H1 (cell line): ENCODE results near the gene TRIM71. TPM values are rescaled to one million over a fixed set of nuclear protein-coding genes. Genes with fewer than 3 reads are reported as not detected.

Experiments
- CBX5 ChIP-seq: fragments of 300-800, 300-1000 bp; sonication (generic); IDR thresholded peaks from 2 replicates; pipeline ENCODE4 v1.7.1; 2016; ENCODE audit warnings: antibody characterized with exemption, low read length, low read depth
- CEBPB ChIP-seq: IDR thresholded peaks from 2 replicates; pipeline ENCODE4 v1.6.1; 2012; ENCODE audit warnings: low read depth, low read length
- CTCF ChIP-seq, 3 experiments: IDR thresholded peaks; 1 replicate in 2 of 3; 2 replicates in 1 of 3; pipeline versions ENCODE4 v1.5.1 to v1.6.1; 2011; ENCODE audit warnings: low read length in 3 of 3, mild to moderate bottlenecking in 3 of 3, inconsistent platforms in 2 of 3, low read depth in 1 of 3, moderate library complexity in 1 of 3; ENCODE audit not compliant: insufficient read depth in 1 of 3; ENCODE audit errors: control extremely low read depth in 1 of 3
- EGR1 ChIP-seq: IDR thresholded peaks from 2 replicates; pipeline ENCODE4 v1.6.1; 2011; ENCODE audit warnings: low read depth, low read length, borderline replicate concordance
- EZH2 ChIP-seq: fragments of 200-600 bp; sonication (generic); IDR thresholded peaks from 2 replicates; pipeline ENCODE4 v1.7.1; 2012; ENCODE audit warnings: low read depth, mild to moderate bottlenecking, moderate library complexity, low read length, inconsistent platforms; ENCODE audit not compliant: severe bottlenecking
- FOSL1 ChIP-seq: IDR thresholded peaks from 2 replicates; pipeline ENCODE4 v1.6.1; 2011; ENCODE audit warnings: mild to moderate bottlenecking, low read depth, low read length, moderate library complexity; ENCODE audit not compliant: insufficient read depth
- HDAC2 ChIP-seq, 2 experiments: fragments of 300-600 bp in 1 of 2; sonication (generic) in 1 of 2; IDR thresholded peaks; 2 replicates each; pipeline ENCODE4 v1.6.1; 2011 to 2012; ENCODE audit warnings: low read depth in 2 of 2, low read length in 2 of 2, mild to moderate bottlenecking in 2 of 2, moderate library complexity in 2 of 2, borderline replicate concordance in 1 of 2, inconsistent platforms in 1 of 2
- JUN ChIP-seq: IDR thresholded peaks from 2 replicates; pipeline ENCODE4 v1.6.1; 2011; ENCODE audit warnings: low read depth, mild to moderate bottlenecking, improper control_type of control experiment, low read length
- JUND ChIP-seq: IDR thresholded peaks from 2 replicates; pipeline ENCODE4 v1.6.1; 2011; ENCODE audit warnings: mild to moderate bottlenecking, improper control_type of control experiment, low read length
- MAFK ChIP-seq: IDR thresholded peaks from 2 replicates; pipeline ENCODE4 v1.6.1; 2012; ENCODE audit warnings: low read depth, mild to moderate bottlenecking, improper control_type of control experiment, low read length
- NANOG ChIP-seq: IDR thresholded peaks from 2 replicates; pipeline ENCODE4 v1.6.1; 2011; ENCODE audit warnings: low read length, low read depth, mild to moderate bottlenecking, inconsistent platforms; ENCODE audit not compliant: insufficient read depth, poor library complexity, severe bottlenecking
- NRF1 ChIP-seq: IDR thresholded peaks from 2 replicates; pipeline ENCODE4 v1.6.1; 2011; ENCODE audit warnings: mild to moderate bottlenecking, low read depth, low read length, improper control_type of control experiment
- POLR2AphosphoS5 ChIP-seq: IDR thresholded peaks from 2 replicates; pipeline ENCODE4 v1.6.1; 2011; ENCODE audit warnings: low read depth, low read length
- RAD21 ChIP-seq, 2 experiments: IDR thresholded peaks in 1 of 2; conservative IDR thresholded peaks in 1 of 2; 2 replicates each; pipeline ENCODE4 v1.6.1; 2011; ENCODE audit warnings: low read depth in 2 of 2, low read length in 2 of 2, improper control_type of control experiment in 1 of 2, inconsistent platforms in 1 of 2, mild to moderate bottlenecking in 1 of 2, moderate library complexity in 1 of 2
- RBBP5 ChIP-seq: IDR thresholded peaks from 2 replicates; pipeline ENCODE4 v1.7.1; 2012; ENCODE audit warnings: low read depth, mild to moderate bottlenecking, inconsistent platforms, low read length, moderate library complexity, borderline replicate concordance
- RFX5 ChIP-seq: IDR thresholded peaks from 2 replicates; pipeline ENCODE4 v1.6.1; 2011; ENCODE audit warnings: low read depth, low read length, improper control_type of control experiment, borderline replicate concordance
- SIX5 ChIP-seq: IDR thresholded peaks from 2 replicates; pipeline ENCODE4 v1.6.1; 2011; ENCODE audit warnings: mild to moderate bottlenecking, low read depth, low read length
- SUZ12 ChIP-seq: fragments of 200-600 bp; sonication (generic); IDR thresholded peaks from 2 replicates; pipeline ENCODE4 v1.6.1; 2012; ENCODE audit warnings: mild to moderate bottlenecking, inconsistent platforms, low read length, moderate library complexity, mixed read lengths
- TAF1 ChIP-seq: IDR thresholded peaks from 2 replicates; pipeline ENCODE4 v1.6.1; 2011; ENCODE audit warnings: mild to moderate bottlenecking, low read depth, low read length
- TAF7 ChIP-seq: optimal IDR thresholded peaks from 2 replicates; pipeline ENCODE3; 2011; ENCODE audit warnings: low read depth, mild to moderate bottlenecking, inconsistent platforms, low read length, moderate library complexity, borderline replicate concordance
- TBP ChIP-seq: IDR thresholded peaks from 2 replicates; pipeline ENCODE4 v1.6.1; 2011; ENCODE audit warnings: low read depth, low read length, improper control_type of control experiment
- TCF12 ChIP-seq: IDR thresholded peaks from 2 replicates; pipeline ENCODE4 v1.6.1; 2011; ENCODE audit warnings: low read depth, mild to moderate bottlenecking, low read length
- polyA plus RNA-seq, 7 experiments: library from polyadenylated mRNA; depleted of rRNA in 3 of 7; stranded (reverse) in 5 of 7; unstranded in 2 of 7; fragments of >200 nt in 5 of 7; fragments of 200-250 nt in 2 of 7; gene quantifications; 1 replicate in 5 of 7; 2 replicates in 1 of 7; 4 replicates in 1 of 7; pipeline versions ENCODE4 v1.2.1 to v1.2.3, GENCODE V29; 2011 to 2013; ENCODE audit warnings: missing spikeins in 2 of 7, mixed read lengths in 2 of 7
- total RNA-seq: library from RNA; stranded (reverse); fragmentation: NEBNext Ultra II Directional; extraction: Animal tissue kit (Norgen Biotek cat#: 25700); gene quantifications from 2 replicates; pipeline ENCODE4 v1.2.1, GENCODE V29; 2021
- TF ChIP-seq, protein P1 (sequence below): IDR thresholded peaks from 2 replicates; pipeline ENCODE4 v1.6.1; 2012; ENCODE audit warnings: inconsistent platforms

Gene TRIM71
- total and polyA plus RNA-seq, 2 of the 8 experiments (the other 6 are each of a cell fraction or from before 2014, with no cell fraction given) = 53.7 to 293 TPM

GRCh38 chr3:32837789-32838188 is 20.0 kb downstream of the TRIM71 start (continued):
- TF ChIP-seq TBP (no peak), SIX5 (no peak), NRF1 (no peak), NANOG (no peak), HDAC2 (IDR thresholded peaks at IDR 0.05; ENCODE audit: borderline replicate concordance in 1 of 2, low read depth in 2 of 2, low read length in 2 of 2) (no peak), FOSL1 (no peak), TAF7 (no peak), EGR1 (no peak), RAD21 (IDR thresholded peaks at IDR 0.05 in 1 of 2, conservative IDR thresholded peaks at IDR 0.05 in 1 of 2; ENCODE audit: low read depth in 2 of 2, low read length in 2 of 2) (no peak), CTCF (IDR thresholded peaks at IDR 0.05; ENCODE audit: control extremely low read depth in 1 of 3, insufficient read depth in 1 of 3, low read depth in 1 of 3, low read length in 3 of 3) (no peak), RFX5 (no peak), SUZ12 (no peak), TCF12 (no peak), CEBPB (no peak), RBBP5 (no peak), JUND (no peak), MAFK (peak; percentile 34; the same call in 1 of the 2 replicates), TAF1 (no peak), EZH2 (no peak), JUN (no peak), POLR2AphosphoS5 (peak; percentile 37; the same call in 1 of the 2 replicates), CBX5 (no peak)
- TF ChIP-seq, protein P1, sequence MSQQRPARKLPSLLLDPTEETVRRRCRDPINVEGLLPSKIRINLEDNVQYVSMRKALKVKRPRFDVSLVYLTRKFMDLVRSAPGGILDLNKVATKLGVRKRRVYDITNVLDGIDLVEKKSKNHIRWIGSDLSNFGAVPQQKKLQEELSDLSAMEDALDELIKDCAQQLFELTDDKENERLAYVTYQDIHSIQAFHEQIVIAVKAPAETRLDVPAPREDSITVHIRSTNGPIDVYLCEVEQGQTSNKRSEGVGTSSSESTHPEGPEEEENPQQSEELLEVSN = peak; percentile 25; the same call in 1 of the 2 replicates
